Measurements from ENCODE around the gene RPS6KB1.
"Not testable (repeated sequence)": the region's sequence is repeated elsewhere in the genome, so short reads cannot be mapped to it uniquely, and the experiment has no call there.

RPS6KB1 gene

DNA sequence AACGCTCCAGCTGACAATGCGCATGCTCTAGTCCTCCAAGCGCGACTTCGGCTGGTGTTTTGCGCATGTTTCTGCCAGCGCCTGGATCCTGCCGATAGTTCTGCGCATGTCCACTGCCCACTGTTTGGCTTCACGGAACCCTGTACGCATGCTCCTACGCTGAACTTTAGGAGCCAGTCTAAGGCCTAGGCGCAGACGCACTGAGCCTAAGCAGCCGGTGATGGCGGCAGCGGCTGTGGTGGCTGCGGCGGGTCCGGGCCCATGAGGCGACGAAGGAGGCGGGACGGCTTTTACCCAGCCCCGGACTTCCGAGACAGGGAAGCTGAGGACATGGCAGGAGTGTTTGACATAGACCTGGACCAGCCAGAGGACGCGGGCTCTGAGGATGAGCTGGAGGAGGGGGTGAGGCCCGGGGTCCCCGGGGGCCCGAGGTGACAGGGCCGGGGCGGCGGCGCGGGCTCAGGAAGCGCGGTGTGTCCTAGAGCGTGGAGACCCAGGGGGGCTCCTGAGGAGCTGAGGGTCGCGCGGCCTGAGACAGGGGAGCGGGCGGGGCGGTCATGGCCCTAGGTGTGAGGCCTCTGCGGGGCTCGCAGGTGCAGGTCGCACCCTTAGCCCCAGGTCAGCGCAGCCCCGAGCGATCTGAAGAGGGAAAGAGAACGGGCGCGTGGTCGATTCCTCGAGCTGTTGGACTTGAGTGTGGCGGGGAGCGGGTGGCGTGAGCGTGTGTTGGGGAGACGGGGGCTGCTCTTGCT, at the start of gene RPS6KB1, which contains the start of gene TUBD1:
Gene RPS6KB1, plus strand, starts transcription at position 198 of the 752 bp plus-strand sequence. Its CDS starts 64 bp downstream, at position 262.
Gene TUBD1, minus strand, starts transcription at position 20 of the 752 bp plus-strand sequence. CDS start 1,941 bp downstream, outside the sequence.
- Mint-ChIP-seq H3K4me3 (peak within 1 kb of the TSS; percentile 100), H3K36me3 (ENCODE audit: low read depth) (peaks cover 18% of the 10 kb centered on the region), H3K9me3 (no peaks in the 10 kb centered on the region), H3K4me1 (ENCODE audit: low read depth) (peaks cover 31% of the 10 kb centered on the region), H3K27me3 (ENCODE audit: low read depth) (no peaks in the 10 kb centered on the region), H3K27ac (peak within 1 kb of the TSS; percentile 100)
- DNase-seq (ENCODE audit: low spot score), result peak; percentile 99

DNA sequence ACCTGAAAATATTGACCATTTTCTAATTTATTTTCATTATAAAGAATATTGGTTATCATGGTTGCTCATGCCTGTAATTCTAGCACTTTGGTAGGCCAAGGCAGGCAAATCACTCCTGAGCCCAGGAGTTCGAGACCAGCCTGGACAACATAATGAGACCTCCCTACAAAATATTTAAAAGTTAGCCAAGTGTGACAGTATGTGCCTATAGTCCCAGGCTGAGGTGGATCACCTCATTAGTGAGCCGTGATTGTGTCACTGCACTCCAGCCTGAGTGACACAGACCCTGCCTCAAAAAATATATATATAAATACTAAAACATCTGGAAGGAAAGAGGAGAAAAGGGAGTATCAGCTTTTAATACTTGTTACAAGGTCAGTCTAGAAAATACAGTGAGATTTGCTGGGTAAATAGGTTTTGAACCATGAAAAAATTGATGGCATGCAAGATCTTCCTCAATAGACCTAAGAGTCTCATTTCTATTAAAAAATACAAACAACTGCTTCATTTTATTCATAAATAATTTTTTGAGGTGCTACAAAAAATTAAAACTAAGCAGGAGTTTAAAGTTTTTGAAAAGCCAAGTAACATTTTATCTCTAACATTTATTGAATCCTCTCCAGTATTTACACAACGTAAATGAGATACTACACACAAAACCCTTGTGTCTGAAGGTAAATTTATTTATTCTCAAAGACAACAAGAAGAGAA, 47.9 kb upstream of the RPS6KB1 start:
- Mint-ChIP-seq H3K27ac (peak overlapping the region; percentile 76), H3K4me1 (ENCODE audit: low read depth) (peaks cover 54% of the 10 kb centered on the region), H3K4me3 (peak overlapping the region; percentile 49), H3K36me3 (ENCODE audit: low read depth) (peaks cover 33% of the 10 kb centered on the region), H3K27me3 (ENCODE audit: low read depth) (peaks cover 2% of the 10 kb centered on the region), H3K9me3 (no peaks in the 10 kb centered on the region)
- DNase-seq (ENCODE audit: low spot score), result no peak

DNA sequence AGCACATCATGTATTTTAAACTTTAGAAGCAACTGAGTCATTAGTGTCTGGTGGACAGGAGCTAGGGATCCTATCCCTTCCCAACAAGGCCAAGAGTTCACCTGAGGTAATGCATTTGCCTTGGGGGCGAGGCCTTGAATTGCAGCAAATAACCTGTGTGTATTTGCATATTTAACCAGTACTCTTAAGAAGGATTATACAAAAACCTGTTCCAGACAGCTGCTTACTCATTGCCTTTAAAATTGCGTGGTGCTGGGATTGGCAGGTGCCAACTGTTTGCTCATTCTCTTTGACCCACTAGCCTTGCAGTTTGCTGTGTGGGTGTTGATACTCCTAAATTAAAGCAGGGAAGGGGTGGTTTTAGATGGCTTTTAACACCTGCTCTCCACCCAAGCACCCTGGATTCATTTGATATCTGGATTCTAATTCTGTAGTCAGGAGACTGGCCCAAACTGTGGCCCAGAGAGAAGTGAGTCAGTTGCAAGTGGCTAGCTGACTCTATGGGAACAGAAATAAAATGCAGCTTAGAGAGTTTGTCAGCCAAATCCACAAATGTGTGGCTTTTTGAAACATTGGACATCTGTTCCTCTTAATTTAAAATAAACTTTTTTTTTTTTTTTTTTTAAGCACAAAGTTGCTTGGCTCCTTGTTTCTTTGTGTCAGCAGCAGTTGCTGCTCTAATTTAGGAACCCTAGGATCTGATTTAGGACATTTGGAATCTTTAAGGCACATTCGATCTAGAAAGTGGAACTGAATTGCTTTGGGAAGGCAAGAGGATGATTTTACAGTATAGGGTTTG, 47.1 kb upstream of the RPS6KB1 start:
- Mint-ChIP-seq H3K9me3 (no peaks in the 10 kb centered on the region), H3K4me3 (peak overlapping the region; percentile 49), H3K36me3 (ENCODE audit: low read depth) (peaks cover 26% of the 10 kb centered on the region), H3K27me3 (ENCODE audit: low read depth) (peaks cover 2% of the 10 kb centered on the region), H3K4me1 (ENCODE audit: low read depth) (peaks cover 54% of the 10 kb centered on the region), H3K27ac (peak overlapping the region; percentile 87)
- DNase-seq (ENCODE audit: low spot score), result no peak

DNA sequence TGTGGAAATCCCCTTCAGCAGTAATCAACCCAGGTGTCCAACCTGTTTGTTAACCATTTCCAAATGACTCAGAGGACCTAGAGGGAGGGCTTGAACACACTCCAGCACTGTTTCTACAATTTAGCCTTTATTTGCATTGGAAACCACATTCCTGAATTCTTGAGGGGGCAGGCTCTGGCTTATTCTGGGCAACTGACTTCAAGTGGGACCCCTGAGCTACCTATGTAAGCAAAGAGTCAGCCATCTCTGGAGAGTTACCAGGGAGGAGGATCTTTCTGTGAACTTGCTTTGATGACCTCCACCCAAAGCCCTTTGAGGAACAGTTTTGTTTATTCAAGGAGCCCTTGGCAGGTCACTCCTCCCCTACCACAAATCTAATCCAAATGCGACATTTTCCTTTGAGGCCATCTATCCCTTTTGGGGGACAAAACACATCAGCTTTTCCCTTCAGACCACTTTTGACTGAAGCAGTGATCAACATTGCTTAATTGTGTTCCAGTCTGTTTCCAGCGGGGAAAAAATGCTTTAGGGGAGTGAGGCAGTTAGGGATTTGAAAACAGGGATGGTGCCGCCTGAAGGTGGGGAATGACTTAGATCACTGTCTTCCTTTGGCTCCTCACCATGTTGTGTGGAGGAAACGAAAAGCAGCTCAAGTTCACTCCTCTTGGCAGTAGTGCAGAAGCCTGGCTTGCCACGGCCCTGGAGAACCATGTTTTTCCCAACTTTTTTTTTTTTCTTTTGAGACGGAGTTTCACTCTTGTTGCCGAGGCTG, 46.3 kb upstream of the RPS6KB1 start:
- no peaks in the 10 kb centered on the region for H3K9me3 Mint-ChIP-seq
- H3K4me3 Mint-ChIP-seq, result peak overlapping the region; percentile 49
- peaks cover 49% of the 10 kb centered on the region for H3K4me1 Mint-ChIP-seq (ENCODE audit: low read depth)
- peaks cover 18% of the 10 kb centered on the region for H3K36me3 Mint-ChIP-seq (ENCODE audit: low read depth)
- no peaks in the 10 kb centered on the region for H3K27me3 Mint-ChIP-seq (ENCODE audit: low read depth)
- H3K27ac Mint-ChIP-seq, result peak overlapping the region; percentile 87
- DNase-seq (ENCODE audit: low spot score), result no peak

DNA sequence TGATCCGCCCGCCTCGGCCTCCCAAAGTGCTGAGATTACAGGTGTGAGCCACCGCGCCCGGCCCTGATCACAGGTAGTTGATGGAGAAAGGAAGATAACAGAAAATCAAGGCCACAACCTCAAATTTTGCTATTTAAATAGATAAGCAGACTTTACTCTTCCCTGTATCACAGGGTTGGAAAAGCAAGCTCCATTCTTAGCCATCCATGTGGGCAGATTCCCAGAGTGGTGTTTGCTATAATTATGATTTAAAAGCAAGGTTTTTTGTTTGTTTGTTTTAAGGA, 44.6 kb upstream of the RPS6KB1 start:
- no peaks in the 10 kb centered on the region for H3K27me3 Mint-ChIP-seq (ENCODE audit: low read depth)
- no peak overlapping the region for H3K4me3 Mint-ChIP-seq
- no peak overlapping the region for H3K27ac Mint-ChIP-seq
- H3K4me1 Mint-ChIP-seq (ENCODE audit: low read depth), result peaks cover 50% of the 10 kb centered on the region
- H3K9me3 Mint-ChIP-seq, result no peaks in the 10 kb centered on the region
- DNase-seq (ENCODE audit: low spot score), result no peak
- H3K36me3 Mint-ChIP-seq (ENCODE audit: low read depth), result peaks cover 3% of the 10 kb centered on the region

DNA sequence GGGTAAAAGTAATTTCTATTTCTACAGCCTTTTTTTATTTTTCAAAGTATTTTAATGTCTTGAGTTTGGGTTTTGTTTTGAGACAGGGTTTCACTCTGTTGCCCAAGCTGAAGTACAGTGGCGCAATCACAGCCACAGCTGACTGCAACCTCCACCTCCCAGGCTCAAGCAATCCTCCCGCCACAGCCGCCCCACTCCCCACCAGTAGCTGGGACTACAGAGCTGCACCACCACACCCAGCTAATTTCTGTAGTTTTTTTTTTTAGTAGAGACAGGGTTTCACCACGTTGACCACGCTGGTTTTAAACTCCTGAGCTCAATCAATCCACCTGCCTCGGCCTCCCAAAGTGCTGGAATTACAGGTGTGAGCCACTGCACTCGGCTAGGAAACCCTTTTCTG, 44.1 kb upstream of the RPS6KB1 start:
- Mint-ChIP-seq H3K27me3 (ENCODE audit: low read depth) (no peaks in the 10 kb centered on the region), H3K36me3 (ENCODE audit: low read depth) (peaks cover 2% of the 10 kb centered on the region), H3K4me1 (ENCODE audit: low read depth) (peaks cover 51% of the 10 kb centered on the region), H3K9me3 (no peaks in the 10 kb centered on the region), H3K27ac (peak overlapping the region; percentile 82), H3K4me3 (peak overlapping the region; percentile 68)
- DNase-seq (ENCODE audit: low spot score), result peak; percentile 56

DNA sequence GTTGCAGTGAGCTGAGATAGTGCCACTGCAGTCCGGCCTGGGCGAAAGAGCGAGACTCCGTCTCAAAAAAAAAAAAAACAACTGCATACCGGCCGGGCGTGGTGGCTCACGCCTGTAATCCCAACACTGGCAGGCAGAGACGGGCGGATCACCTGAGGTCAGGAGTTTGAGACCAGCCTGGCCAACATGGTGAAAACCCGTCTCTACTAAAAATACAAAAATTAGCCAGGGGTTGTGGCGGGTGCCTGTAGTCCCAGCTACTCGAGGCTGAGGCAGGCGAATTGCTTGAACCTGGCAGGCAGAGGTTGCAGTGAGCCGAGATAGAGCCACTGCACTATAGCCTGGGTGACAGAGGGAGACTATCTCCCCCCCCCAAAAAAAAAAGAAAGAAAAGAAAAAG, 42.6 kb upstream of the RPS6KB1 start:
- not testable (repeated sequence) for H3K36me3 Mint-ChIP-seq (ENCODE audit: low read depth); H3K4me3 Mint-ChIP-seq; H3K9me3 Mint-ChIP-seq; H3K27me3 Mint-ChIP-seq (ENCODE audit: low read depth); DNase-seq (ENCODE audit: low spot score); H3K27ac Mint-ChIP-seq
- H3K4me1 Mint-ChIP-seq (ENCODE audit: low read depth), result peaks cover 45% of the 10 kb centered on the region

DNA sequence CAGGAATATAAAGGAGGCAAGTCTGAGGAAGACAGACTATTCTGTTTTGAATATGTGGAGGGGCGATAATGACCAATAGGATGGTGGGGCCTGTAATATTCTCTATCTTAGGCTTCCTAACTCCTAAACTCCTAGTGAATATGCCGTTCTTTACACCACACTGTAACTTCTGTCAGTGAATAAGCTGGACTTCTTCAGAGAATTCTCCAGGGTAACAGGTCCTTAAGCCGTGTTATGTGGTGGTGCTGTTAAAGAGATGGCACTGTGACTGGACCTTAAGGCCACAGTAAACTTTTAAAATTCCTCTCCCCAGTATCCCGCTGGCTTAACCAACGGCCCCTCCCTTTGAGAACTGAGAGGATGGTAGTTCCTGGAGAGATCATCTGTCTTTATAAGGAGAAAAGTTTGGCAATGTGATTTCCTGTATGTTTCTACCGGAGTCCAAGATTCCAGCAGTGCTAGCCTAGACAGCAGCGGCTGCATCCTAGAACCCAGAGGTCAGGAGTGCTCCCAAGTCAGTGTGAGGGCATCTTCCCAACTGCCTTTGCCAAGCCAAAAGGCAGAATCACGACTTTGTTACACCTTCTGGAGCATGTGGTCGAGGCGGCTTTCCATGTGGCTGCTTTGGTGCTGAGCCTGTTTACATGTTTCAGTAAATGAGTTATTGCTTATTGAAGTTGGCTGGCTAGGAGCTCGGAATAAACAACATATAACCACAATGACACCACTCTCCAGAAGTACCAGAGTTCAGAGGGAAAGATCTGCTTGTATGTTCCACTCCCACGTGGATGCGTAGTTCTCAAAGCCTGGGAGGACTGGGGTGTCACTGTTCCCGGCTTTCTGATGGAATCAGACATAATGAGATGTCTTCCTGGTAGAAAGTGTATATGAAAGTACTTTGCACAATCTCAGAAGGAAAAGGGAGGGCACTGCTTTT, 41.2 kb upstream of the RPS6KB1 start:
- Mint-ChIP-seq H3K36me3 (ENCODE audit: low read depth) (peaks cover 4% of the 10 kb centered on the region), H3K27me3 (ENCODE audit: low read depth) (no peaks in the 10 kb centered on the region), H3K4me3 (no peak overlapping the region), H3K9me3 (no peaks in the 10 kb centered on the region), H3K27ac (no peak overlapping the region), H3K4me1 (ENCODE audit: low read depth) (peaks cover 34% of the 10 kb centered on the region)
- DNase-seq (ENCODE audit: low spot score), result no peak

DNA sequence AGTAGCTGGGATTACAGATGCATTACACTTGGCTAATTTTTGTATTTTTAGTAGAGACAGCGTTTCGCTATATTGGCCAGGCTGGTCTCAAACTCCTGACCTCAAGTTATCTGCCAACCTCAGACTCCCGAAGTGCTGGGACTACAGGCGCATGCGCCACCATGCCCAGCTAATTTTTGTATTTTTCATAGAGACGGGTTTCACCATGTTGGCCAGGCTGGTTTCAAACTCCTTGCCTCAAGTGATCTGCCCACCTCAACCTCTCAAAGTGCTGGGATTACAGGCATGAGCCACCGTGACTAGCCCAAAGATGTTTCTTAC, 40.1 kb upstream of the RPS6KB1 start:
- H3K36me3 Mint-ChIP-seq (ENCODE audit: low read depth); DNase-seq (ENCODE audit: low spot score); H3K27me3 Mint-ChIP-seq (ENCODE audit: low read depth); H3K9me3 Mint-ChIP-seq; H3K4me3 Mint-ChIP-seq: not testable (repeated sequence)
- Mint-ChIP-seq H3K4me1 (ENCODE audit: low read depth) (peaks cover 31% of the 10 kb centered on the region), H3K27ac (peak overlapping the region; percentile 72)

DNA sequence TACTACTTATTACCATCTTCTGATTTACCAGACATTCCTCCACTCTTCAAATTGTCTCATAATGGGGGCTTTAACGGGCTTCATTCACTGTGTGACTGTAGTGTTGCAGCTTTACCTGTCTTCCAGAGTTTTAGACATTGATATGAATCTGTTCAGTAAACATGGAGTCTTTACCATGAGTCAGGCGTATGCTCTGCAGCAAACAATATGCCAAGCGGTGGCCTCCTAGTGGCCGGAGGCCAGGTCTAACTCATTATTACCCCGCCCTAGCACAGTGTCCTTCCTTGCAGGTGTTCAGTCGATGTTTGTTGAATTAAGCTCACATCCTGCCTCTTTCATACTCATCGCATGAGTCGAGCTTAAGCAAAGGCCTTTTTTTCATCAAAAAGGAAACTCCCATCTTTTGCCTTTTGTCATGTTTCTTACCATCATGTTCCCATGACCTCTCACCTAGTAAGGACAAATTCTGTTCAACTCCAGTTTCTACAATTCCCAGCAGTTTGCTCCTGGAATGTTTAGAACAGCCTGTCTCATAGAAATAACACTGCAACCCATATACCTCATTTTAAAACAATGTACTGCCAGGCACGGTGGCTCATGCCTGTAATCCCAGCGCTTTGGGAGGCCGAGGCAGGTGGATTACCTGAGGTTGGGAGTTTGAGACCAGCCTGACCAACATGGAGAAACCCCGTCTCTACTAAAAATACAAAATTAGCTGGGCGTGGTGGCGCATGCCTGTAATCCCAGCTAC, 39.6 kb upstream of the RPS6KB1 start:
- Mint-ChIP-seq H3K9me3 (no peaks in the 10 kb centered on the region), H3K36me3 (ENCODE audit: low read depth) (peaks cover 4% of the 10 kb centered on the region), H3K4me1 (ENCODE audit: low read depth) (peaks cover 32% of the 10 kb centered on the region), H3K4me3 (peak overlapping the region; percentile 13), H3K27ac (peak overlapping the region; percentile 72), H3K27me3 (ENCODE audit: low read depth) (no peaks in the 10 kb centered on the region)
- DNase-seq (ENCODE audit: low spot score), result no peak

DNA sequence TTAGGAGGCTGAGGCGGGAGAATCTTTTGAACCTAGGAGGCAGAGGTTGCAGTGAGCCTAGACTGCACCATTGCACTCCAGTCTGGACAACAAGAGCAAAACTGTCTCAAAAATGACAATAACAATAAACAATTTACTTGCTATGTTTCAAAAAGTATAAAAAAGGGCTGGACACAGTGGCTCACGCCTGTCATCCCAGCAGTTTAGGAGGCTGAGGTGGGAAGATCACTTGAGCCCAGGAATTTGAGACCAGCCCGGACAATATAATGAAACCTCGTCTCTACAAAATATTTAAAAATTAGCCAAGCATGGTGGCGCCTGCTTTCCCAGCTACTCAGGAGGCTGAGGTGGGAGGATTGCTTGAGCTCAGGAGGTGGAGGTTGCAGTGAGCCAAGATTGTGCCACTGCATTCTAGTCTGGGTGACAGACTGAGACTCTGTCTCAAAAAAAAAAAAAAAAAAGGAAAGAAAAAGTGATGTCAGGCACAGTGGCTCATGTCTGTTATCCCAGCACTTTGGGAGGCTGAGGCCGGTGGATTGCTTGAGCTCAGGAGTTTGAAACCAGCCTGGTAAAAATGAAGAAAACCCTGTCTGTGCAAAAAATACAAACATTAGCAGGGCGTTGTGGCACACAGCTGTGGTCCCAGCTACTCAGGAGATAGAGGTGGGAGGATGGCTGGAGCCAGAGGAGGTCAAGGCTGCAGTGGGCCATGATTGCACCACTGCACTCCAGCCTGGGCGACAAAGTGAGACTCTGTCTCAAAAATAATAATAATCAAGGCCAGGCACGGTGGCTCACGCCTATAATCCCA, 38.8 kb upstream of the RPS6KB1 start:
- DNase-seq (ENCODE audit: low spot score); H3K27ac Mint-ChIP-seq; H3K4me3 Mint-ChIP-seq: not testable (repeated sequence)

More for the DNA sequence above, 38.8 kb upstream of the RPS6KB1 start:
- H3K9me3 Mint-ChIP-seq; H3K27me3 Mint-ChIP-seq (ENCODE audit: low read depth); H3K36me3 Mint-ChIP-seq (ENCODE audit: low read depth): not testable (repeated sequence)
- peaks cover 26% of the 10 kb centered on the region for H3K4me1 Mint-ChIP-seq (ENCODE audit: low read depth)
